ACC112 (cell line): ENCODE data around the gene TRANK1.
"Not testable (repeated sequence)": the region's sequence is repeated elsewhere in the genome, so short reads cannot be mapped to it uniquely, and the experiment has no call there.

Experiments
- H2AFZ ChIP-seq: fragments of 200-600 bp; sonication (generic); one replicate; pipeline ENCODE4 v1.6.0; 2017; ENCODE audit warnings: antibody characterized with exemption, low read length; ENCODE audit not compliant: unreplicated experiment
- H3K27ac ChIP-seq: fragments of 200-600 bp; sonication (generic); 2 replicates; pipeline ENCODE4 v1.5.1; 2014; ENCODE audit warnings: low read depth, mild to moderate bottlenecking, antibody characterized with exemption, low read length, moderate library complexity
- H3K27me3 ChIP-seq: fragments of 200-600 bp; sonication (generic); 2 replicates; pipeline ENCODE4 v1.6.1; 2014; ENCODE audit warnings: mild to moderate bottlenecking, antibody characterized with exemption, low read length, moderate library complexity, mixed read lengths; ENCODE audit not compliant: insufficient read depth
- H3K36me3 ChIP-seq: fragments of 200-600 bp; sonication (generic); 2 replicates; pipeline ENCODE4 v1.6.1; 2016; ENCODE audit warnings: mild to moderate bottlenecking, antibody characterized with exemption, low read length, moderate library complexity, mixed read lengths; ENCODE audit not compliant: insufficient read depth
- H3K4me1 ChIP-seq: fragments of 200-600 bp; sonication (generic); one replicate; pipeline ENCODE4 v1.6.1; 2016; ENCODE audit warnings: low read length, mixed read lengths; ENCODE audit not compliant: insufficient read depth, unreplicated experiment, control insufficient read depth
- H3K4me3 ChIP-seq: fragments of 200-600 bp; sonication (generic); 2 replicates; pipeline ENCODE4 v1.5.1; 2014; ENCODE audit warnings: mild to moderate bottlenecking, low read depth, low read length
- H3K79me2 ChIP-seq: fragments of 200-600 bp; sonication (generic); one replicate; pipeline ENCODE4 v1.6.0; 2016; ENCODE audit warnings: low read length; ENCODE audit not compliant: control insufficient read depth, unreplicated experiment, insufficient read depth

TRANK1 gene

GRCh38 chr3:36904065-36904464 is 40.8 kb downstream of the TRANK1 start:
- not testable (repeated sequence) for H3K27ac ChIP-seq, H3K27me3 ChIP-seq, H3K4me3 ChIP-seq, H2AFZ ChIP-seq, H3K79me2 ChIP-seq, H3K36me3 ChIP-seq
- H3K4me1 ChIP-seq, result peaks cover 23% of the 10 kb centered on the region

- Histone ChIP-seq H3K36me3 (no peaks in the 10 kb centered on the region), H3K79me2 (no peaks in the 10 kb centered on the region), H3K4me1 (peaks cover 16% of the 10 kb centered on the region), H3K27ac (no peak overlapping the region), H3K4me3 (no peak overlapping the region), H2AFZ (no peak overlapping the region), H3K27me3 (no peaks in the 10 kb centered on the region)
Measured at GRCh38 chr3:36903119-36903882, 41.6 kb downstream of the TRANK1 start.

- H3K4me3 ChIP-seq, result no peak overlapping the region
- H3K4me1 ChIP-seq, result peaks cover 10% of the 10 kb centered on the region
- no peak overlapping the region for H3K27ac ChIP-seq
- no peak overlapping the region for H2AFZ ChIP-seq
- H3K27me3 ChIP-seq, result no peaks in the 10 kb centered on the region
- H3K36me3 ChIP-seq, result no peaks in the 10 kb centered on the region
- no peaks in the 10 kb centered on the region for H3K79me2 ChIP-seq
Measured at GRCh38 chr3:36901588-36901987, 43.3 kb downstream of the TRANK1 start.

GRCh38 chr3:36900474-36901443 is 44.1 kb downstream of the TRANK1 start:
- H2AFZ ChIP-seq, result no peak overlapping the region
- H3K36me3 ChIP-seq, result no peaks in the 10 kb centered on the region
- peaks cover 2% of the 10 kb centered on the region for H3K4me1 ChIP-seq
- no peak overlapping the region for H3K4me3 ChIP-seq
- H3K79me2 ChIP-seq, result no peaks in the 10 kb centered on the region
- H3K27me3 ChIP-seq, result no peaks in the 10 kb centered on the region
- H3K27ac ChIP-seq, result no peak overlapping the region

- peaks cover 7% of the 10 kb centered on the region for H3K36me3 ChIP-seq
- H3K27me3 ChIP-seq, result no peaks in the 10 kb centered on the region
- H3K4me3 ChIP-seq, result no peak overlapping the region
- no peak overlapping the region for H3K27ac ChIP-seq
- H3K79me2 ChIP-seq, result no peaks in the 10 kb centered on the region
- no peak overlapping the region for H2AFZ ChIP-seq
- peaks cover 6% of the 10 kb centered on the region for H3K4me1 ChIP-seq
Measured at GRCh38 chr3:36895496-36896409, 49.1 kb downstream of the TRANK1 start.

GRCh38 chr3:36894914-36895313 is 49.9 kb downstream of the TRANK1 start:
- no peak overlapping the region for H3K27ac ChIP-seq
- H3K4me3 ChIP-seq, result no peak overlapping the region
- peaks cover 6% of the 10 kb centered on the region for H3K4me1 ChIP-seq

GRCh38 chr3:36893826-36894225 is 51.0 kb downstream of the TRANK1 start:
- H3K36me3 ChIP-seq, result peaks cover 7% of the 10 kb centered on the region
- H3K27ac ChIP-seq, result no peak overlapping the region
- H3K27me3 ChIP-seq, result no peaks in the 10 kb centered on the region
- H3K4me1 ChIP-seq, result peaks cover 6% of the 10 kb centered on the region
- no peak overlapping the region for H3K4me3 ChIP-seq
- H2AFZ ChIP-seq, result no peak overlapping the region
- no peaks in the 10 kb centered on the region for H3K79me2 ChIP-seq

More at GRCh38 chr3:36894914-36895313, 49.9 kb downstream of the TRANK1 start:
- H3K27me3 ChIP-seq, result no peaks in the 10 kb centered on the region
- H2AFZ ChIP-seq, result no peak overlapping the region
- peaks cover 7% of the 10 kb centered on the region for H3K36me3 ChIP-seq
- no peaks in the 10 kb centered on the region for H3K79me2 ChIP-seq

- peak overlapping the region; percentile 5 for H2AFZ ChIP-seq
- H3K27me3 ChIP-seq, result no peaks in the 10 kb centered on the region
- H3K36me3 ChIP-seq, result peaks cover 7% of the 10 kb centered on the region
- no peaks in the 10 kb centered on the region for H3K79me2 ChIP-seq
- H3K4me3 ChIP-seq, result no peak overlapping the region
- H3K27ac ChIP-seq, result 0 out of 2 replicates have a peak overlapping the region, but pooled peaks have one; percentile 16
- peaks cover 6% of the 10 kb centered on the region for H3K4me1 ChIP-seq
Measured at GRCh38 chr3:36893137-36893557, 51.7 kb downstream of the TRANK1 start.

GRCh38 chr3:36892457-36893136 is 52.3 kb downstream of the TRANK1 start:
- no peaks in the 10 kb centered on the region for H3K27me3 ChIP-seq
- H2AFZ ChIP-seq, result peak overlapping the region; percentile 5
- peaks cover 7% of the 10 kb centered on the region for H3K36me3 ChIP-seq
- no peaks in the 10 kb centered on the region for H3K79me2 ChIP-seq
- no peak overlapping the region for H3K4me3 ChIP-seq
- peaks cover 6% of the 10 kb centered on the region for H3K4me1 ChIP-seq
- 0 out of 2 replicates have a peak overlapping the region, but pooled peaks have one; percentile 16 for H3K27ac ChIP-seq
